Hepatocyte (in vitro differentiated cells): Measurements from ENCODE around the gene DNAL4. TPM values are rescaled to one million over a fixed set of nuclear protein-coding genes. Genes with fewer than 3 reads are reported as not detected.

Experiments used
- DNase-seq: peaks from one replicate; pipeline ENCODE4 v3.0.0-alpha.2; 2016; ENCODE audit warnings: low spot score
- H2AFZ ChIP-seq: fragments of 200-600 bp; sonication (generic); 2 replicates; pipeline ENCODE4 v1.6.0; 2016; ENCODE audit warnings: antibody characterized with exemption, mild to moderate bottlenecking
- H3K27ac ChIP-seq: fragments of 200-600 bp; sonication (generic); 2 replicates; pipeline ENCODE4 v1.5.1; 2016; ENCODE audit warnings: mild to moderate bottlenecking
- H3K27me3 ChIP-seq: fragments of 200-600 bp; sonication (generic); 2 replicates; pipeline ENCODE4 v1.6.1; 2016
- H3K36me3 ChIP-seq: fragments of 200-600 bp; sonication (generic); replicated peaks from 2 replicates; pipeline ENCODE4 v1.5.1; 2016; ENCODE audit warnings: low read depth; ENCODE audit not compliant: insufficient read depth
- H3K4me1 ChIP-seq: fragments of 200-600 bp; sonication (generic); 2 replicates; pipeline ENCODE4 v1.5.1; 2016; ENCODE audit warnings: mild to moderate bottlenecking, moderate library complexity; ENCODE audit not compliant: insufficient read depth
- H3K4me2 ChIP-seq: fragments of 200-600 bp; sonication (generic); 2 replicates; pipeline ENCODE4 v1.6.0; 2016
- H3K4me3 ChIP-seq: fragments of 200-600 bp; sonication (generic); 2 replicates; pipeline ENCODE4 v1.5.1; 2016; ENCODE audit warnings: mild to moderate bottlenecking
- H3K79me2 ChIP-seq: fragments of 200-600 bp; sonication (generic); 2 replicates; pipeline ENCODE4 v1.6.0; 2017; ENCODE audit warnings: mild to moderate bottlenecking
- H3K9me2 ChIP-seq: fragments of 200-600 bp; sonication (generic); replicated peaks from 2 replicates; pipeline ENCODE4 v1.6.0; 2017; ENCODE audit warnings: mild to moderate bottlenecking; ENCODE audit not compliant: insufficient read depth
- H3K9me3 ChIP-seq: fragments of 200-600 bp; sonication (generic); 2 replicates; pipeline ENCODE4 v1.5.1; 2016; ENCODE audit warnings: low read depth, mild to moderate bottlenecking
- H4K20me1 ChIP-seq: fragments of 200-600 bp; sonication (generic); 2 replicates; pipeline ENCODE4 v1.6.0; 2016; ENCODE audit warnings: mild to moderate bottlenecking; ENCODE audit not compliant: insufficient read depth, poor library complexity, severe bottlenecking
- EZH2 ChIP-seq: fragments of 200-600 bp; sonication (generic); IDR thresholded peaks from 2 replicates; pipeline ENCODE4 v1.6.1; 2016; ENCODE audit warnings: antibody characterized with exemption, mild to moderate bottlenecking, borderline replicate concordance
- EZH2phosphoT487 ChIP-seq: fragments of 200-600 bp; sonication (generic); IDR thresholded peaks from one replicate; pipeline ENCODE4 v1.6.1; 2018; ENCODE audit warnings: antibody characterized with exemption, mild to moderate bottlenecking, low read depth, moderate library complexity; ENCODE audit not compliant: unreplicated experiment, severe bottlenecking
- WGBS: methylation state at CpG from one replicate; pipeline ENCODE4 v1.1.6; 2016; ENCODE audit warnings: low lambda C conversion rate; ENCODE audit errors: missing lambda C conversion rate; 5-methylcytosine and 5-hydroxymethylcytosine counted together
- polyA plus RNA-seq: library from polyadenylated mRNA; unstranded; fragments of >200 nt; fragmentation: Nextera tagmentation; extraction: Ambion mirVana; gene quantifications from 2 replicates; pipeline ENCODE4 v1.2.1, GENCODE V29; 2016
- total RNA-seq: library from RNA; depleted of rRNA; stranded (reverse); fragments of >200 nt; gene quantifications from 2 replicates; pipeline ENCODE4 v1.2.3, GENCODE V29; 2014
- TF ChIP-seq, protein P1 (sequence below): fragments of 200-600 bp; sonication (generic); IDR thresholded peaks from 2 replicates; pipeline ENCODE4 v1.5.1; 2016; ENCODE audit warnings: antibody characterized with exemption, mild to moderate bottlenecking; ENCODE audit not compliant: poor library complexity

Gene DNAL4
- total and polyA plus RNA-seq, 2 experiments from 2014 or later = 11.9 to 21.5 TPM

DNA sequence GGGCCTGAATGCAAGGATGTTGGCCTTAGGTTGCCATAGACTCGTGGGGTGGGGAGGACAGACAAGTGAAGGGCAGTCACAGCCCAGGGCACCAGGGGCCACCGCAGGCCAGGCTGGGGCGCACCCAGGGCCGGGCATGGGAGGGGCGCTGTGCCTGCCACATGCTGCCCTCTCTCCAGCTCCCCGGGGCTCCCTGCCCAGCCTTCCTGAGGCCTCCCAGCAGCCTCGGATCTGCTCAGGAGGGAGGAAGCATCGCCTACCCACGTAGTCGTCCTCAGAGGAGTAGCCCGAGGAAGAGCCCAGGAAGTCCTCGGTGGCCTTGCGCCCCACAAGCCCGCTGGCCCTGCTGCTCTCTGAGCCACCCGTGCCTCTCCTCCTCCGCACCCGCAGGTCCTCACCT, 43.3 kb downstream of the DNAL4 start:
- Histone ChIP-seq H4K20me1 (no peaks in the 10 kb centered on the region), H3K79me2 (peaks cover 15% of the 10 kb centered on the region), H3K9me3 (no peaks in the 10 kb centered on the region), H3K4me1 (peaks cover 14% of the 10 kb centered on the region), H2AFZ (no peak overlapping the region), H3K4me2 (no peak overlapping the region), H3K4me3 (no peak overlapping the region), H3K27ac (no peak overlapping the region), H3K27me3 (no peaks in the 10 kb centered on the region), H3K9me2 (no peaks in the 10 kb centered on the region), H3K36me3 (no peaks in the 10 kb centered on the region)
- WGBS = 97% methylated on average over 17 of the region's 17 CpGs
- TF ChIP-seq, protein P1, sequence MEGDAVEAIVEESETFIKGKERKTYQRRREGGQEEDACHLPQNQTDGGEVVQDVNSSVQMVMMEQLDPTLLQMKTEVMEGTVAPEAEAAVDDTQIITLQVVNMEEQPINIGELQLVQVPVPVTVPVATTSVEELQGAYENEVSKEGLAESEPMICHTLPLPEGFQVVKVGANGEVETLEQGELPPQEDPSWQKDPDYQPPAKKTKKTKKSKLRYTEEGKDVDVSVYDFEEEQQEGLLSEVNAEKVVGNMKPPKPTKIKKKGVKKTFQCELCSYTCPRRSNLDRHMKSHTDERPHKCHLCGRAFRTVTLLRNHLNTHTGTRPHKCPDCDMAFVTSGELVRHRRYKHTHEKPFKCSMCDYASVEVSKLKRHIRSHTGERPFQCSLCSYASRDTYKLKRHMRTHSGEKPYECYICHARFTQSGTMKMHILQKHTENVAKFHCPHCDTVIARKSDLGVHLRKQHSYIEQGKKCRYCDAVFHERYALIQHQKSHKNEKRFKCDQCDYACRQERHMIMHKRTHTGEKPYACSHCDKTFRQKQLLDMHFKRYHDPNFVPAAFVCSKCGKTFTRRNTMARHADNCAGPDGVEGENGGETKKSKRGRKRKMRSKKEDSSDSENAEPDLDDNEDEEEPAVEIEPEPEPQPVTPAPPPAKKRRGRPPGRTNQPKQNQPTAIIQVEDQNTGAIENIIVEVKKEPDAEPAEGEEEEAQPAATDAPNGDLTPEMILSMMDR = no peak
- no peak for TF ChIP-seq EZH2phosphoT487
- no peak for TF ChIP-seq EZH2
- no peak for DNase-seq

DNA sequence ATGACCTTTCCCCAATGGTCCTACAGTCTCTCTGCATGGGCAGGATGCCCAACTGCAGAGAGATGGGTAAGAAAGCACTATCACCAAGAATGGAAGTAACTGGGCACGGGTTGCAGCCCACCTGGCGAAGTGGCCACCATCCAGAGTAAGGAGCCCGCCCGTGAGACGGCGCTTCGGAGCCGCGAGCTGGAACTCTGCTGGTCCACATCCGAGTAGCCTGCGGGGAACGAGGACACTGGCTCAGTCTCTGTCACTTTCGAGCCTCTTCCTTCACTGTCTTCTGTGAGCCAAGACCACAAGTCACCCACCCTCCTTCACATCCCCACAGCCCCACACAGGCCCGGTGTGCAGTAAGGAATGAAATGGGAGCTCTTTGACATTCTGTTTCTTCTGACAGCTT, 43.8 kb downstream of the DNAL4 start:
- Histone ChIP-seq H3K9me2 (no peaks in the 10 kb centered on the region), H2AFZ (no peak overlapping the region), H3K79me2 (peaks cover 15% of the 10 kb centered on the region), H3K4me1 (peaks cover 14% of the 10 kb centered on the region), H3K4me3 (no peak overlapping the region), H3K4me2 (no peak overlapping the region), H4K20me1 (no peaks in the 10 kb centered on the region), H3K9me3 (no peaks in the 10 kb centered on the region), H3K36me3 (no peaks in the 10 kb centered on the region), H3K27me3 (no peaks in the 10 kb centered on the region), H3K27ac (no peak overlapping the region)
- TF ChIP-seq EZH2 = no peak
- TF ChIP-seq, protein P1 = no peak
- no peak for TF ChIP-seq EZH2phosphoT487
- WGBS = 97% methylated on average over 10 of the region's 14 CpGs
- DNase-seq = no peak

DNA sequence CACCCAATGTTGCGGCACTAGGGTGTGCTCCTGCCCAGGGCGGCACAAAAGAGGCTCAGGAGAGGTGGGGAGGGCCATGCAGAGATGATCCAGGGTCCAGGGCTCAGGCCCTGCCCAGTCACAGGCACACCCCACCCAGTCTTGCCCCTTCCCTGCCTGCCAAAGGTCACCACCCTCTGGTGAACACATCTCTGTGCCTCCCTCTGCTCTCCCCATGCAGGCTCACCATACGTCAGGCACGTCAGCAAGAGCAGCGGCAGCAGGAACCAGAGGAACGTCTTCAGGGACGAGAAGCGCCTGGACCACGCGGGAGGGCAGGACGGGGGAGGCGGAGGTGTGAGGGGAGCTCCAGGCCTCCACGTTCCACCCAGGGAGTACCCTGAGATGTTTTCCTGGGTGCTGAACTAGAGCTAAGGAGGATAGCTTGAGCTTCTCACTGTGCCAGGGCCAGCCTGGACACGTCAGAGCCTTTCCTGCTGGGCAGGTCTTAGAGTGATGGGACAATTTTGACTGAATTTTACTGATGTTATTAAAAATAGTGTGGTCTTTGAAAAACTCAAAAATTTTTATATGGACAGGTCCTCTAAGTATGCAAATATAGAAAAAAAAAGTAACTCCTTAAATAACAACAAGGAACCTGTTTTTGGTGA, 45.3 kb downstream of the DNAL4 start:
- DNase-seq = no peak
- Histone ChIP-seq H3K4me1 (peaks cover 3% of the 10 kb centered on the region), H4K20me1 (no peaks in the 10 kb centered on the region), H3K4me2 (no peak overlapping the region), H3K4me3 (no peak overlapping the region), H3K27me3 (no peaks in the 10 kb centered on the region), H2AFZ (no peak overlapping the region), H3K27ac (no peak overlapping the region), H3K79me2 (peaks cover 13% of the 10 kb centered on the region), H3K9me2 (no peaks in the 10 kb centered on the region), H3K36me3 (no peaks in the 10 kb centered on the region), H3K9me3 (no peaks in the 10 kb centered on the region)
- TF ChIP-seq EZH2 = no peak
- TF ChIP-seq, protein P1 = no peak
- no peak for TF ChIP-seq EZH2phosphoT487
- WGBS = 88% methylated on average over 9 of the region's 14 CpGs
